IMR-90 (cell line): Measurements from ENCODE around the gene TOR3A.
"Not testable (repeated sequence)": the region's sequence is repeated elsewhere in the genome, so short reads cannot be mapped to it uniquely, and the experiment has no call there.

Experiments used
- CHD1 ChIP-seq: IDR thresholded peaks from 2 replicates; pipeline ENCODE4 v1.6.1; 2012; ENCODE audit warnings: low read depth, low read length, improper control_type of control experiment
- MAFK ChIP-seq: IDR thresholded peaks from 2 replicates; pipeline ENCODE4 v1.6.1; 2012; ENCODE audit warnings: low read depth, low read length, improper control_type of control experiment
- POLR2A ChIP-seq: IDR thresholded peaks from 2 replicates; pipeline ENCODE4 v1.6.1; 2012; ENCODE audit warnings: mild to moderate bottlenecking, low read depth, low read length
- RAD21 ChIP-seq: IDR thresholded peaks from 2 replicates; pipeline ENCODE4 v1.6.1; 2012; ENCODE audit warnings: low read length, improper control_type of control experiment
- SMC3 ChIP-seq: fragments of 150-350 bp; IDR thresholded peaks from 2 replicates; pipeline ENCODE4 v1.6.1; 2016; ENCODE audit warnings: low read depth, mild to moderate bottlenecking, antibody characterized with exemption, low read length, moderate library complexity
- TF ChIP-seq, protein P1 (sequence below): conservative IDR thresholded peaks from 2 replicates; pipeline ENCODE4 v1.5.1; 2012; ENCODE audit warnings: mild to moderate bottlenecking, low read depth, low read length, improper control_type of control experiment

DNA sequence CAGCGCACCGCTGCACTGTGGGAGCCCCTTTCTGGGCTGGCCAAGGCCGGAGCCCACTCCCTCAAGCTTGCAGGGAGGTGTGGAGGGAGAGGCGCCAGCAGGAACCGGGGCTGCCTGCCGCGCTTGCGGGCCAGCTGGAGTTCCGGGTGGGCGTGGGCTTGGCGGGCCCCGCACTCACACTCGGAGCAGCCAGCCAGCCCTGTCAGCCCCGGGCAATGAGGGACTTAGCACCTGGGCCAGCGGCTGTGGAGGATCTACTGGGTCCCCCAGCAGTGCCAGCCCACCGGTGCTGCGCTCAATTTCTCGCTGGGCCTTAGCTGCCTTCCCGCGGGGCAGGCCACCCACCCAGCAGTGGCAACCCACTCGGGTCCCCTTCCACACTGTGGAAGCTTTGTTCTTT is 56.9 kb downstream of the TOR3A start:
- TF ChIP-seq, protein P1, sequence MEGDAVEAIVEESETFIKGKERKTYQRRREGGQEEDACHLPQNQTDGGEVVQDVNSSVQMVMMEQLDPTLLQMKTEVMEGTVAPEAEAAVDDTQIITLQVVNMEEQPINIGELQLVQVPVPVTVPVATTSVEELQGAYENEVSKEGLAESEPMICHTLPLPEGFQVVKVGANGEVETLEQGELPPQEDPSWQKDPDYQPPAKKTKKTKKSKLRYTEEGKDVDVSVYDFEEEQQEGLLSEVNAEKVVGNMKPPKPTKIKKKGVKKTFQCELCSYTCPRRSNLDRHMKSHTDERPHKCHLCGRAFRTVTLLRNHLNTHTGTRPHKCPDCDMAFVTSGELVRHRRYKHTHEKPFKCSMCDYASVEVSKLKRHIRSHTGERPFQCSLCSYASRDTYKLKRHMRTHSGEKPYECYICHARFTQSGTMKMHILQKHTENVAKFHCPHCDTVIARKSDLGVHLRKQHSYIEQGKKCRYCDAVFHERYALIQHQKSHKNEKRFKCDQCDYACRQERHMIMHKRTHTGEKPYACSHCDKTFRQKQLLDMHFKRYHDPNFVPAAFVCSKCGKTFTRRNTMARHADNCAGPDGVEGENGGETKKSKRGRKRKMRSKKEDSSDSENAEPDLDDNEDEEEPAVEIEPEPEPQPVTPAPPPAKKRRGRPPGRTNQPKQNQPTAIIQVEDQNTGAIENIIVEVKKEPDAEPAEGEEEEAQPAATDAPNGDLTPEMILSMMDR: not testable (repeated sequence)
- not testable (repeated sequence) for TF ChIP-seq SMC3, POLR2A, MAFK, RAD21, CHD1
